CD4-positive, CD25-positive, alpha-beta regulatory T cell (primary cell): ENCODE measurements around the gene EZH1. TPM values are rescaled to one million over a fixed set of nuclear protein-coding genes. Genes with fewer than 3 reads are reported as not detected.

Experiments used
- ATAC-seq, 2 donors: fragments of 150-1000 bp; cut with Tn5 transposase; one replicate each; pipeline ENCODE4 v1.10.0; 2021; ENCODE audit warnings: low read depth in 2 of 2, moderate number of reproducible peaks in 2 of 2, moderate library complexity in 1 of 2
- DNase-seq, 3 donors: peaks; one replicate each; pipeline versions ENCODE4 v3.0.0 to v3.0.0-alpha.2; 2012 to 2022; ENCODE audit warnings: mixed read lengths in 1 of 3
- H3K27ac ChIP-seq: one replicate; pipeline ENCODE4 v1.7.0; 2013; ENCODE audit warnings: mild to moderate bottlenecking, low read length; ENCODE audit not compliant: insufficient read depth, poor library complexity, severe bottlenecking
- H3K27me3 ChIP-seq: one replicate; pipeline ENCODE4 v1.7.0; 2013; ENCODE audit warnings: low read length; ENCODE audit not compliant: control insufficient read depth, insufficient read depth
- H3K36me3 ChIP-seq: one replicate; pipeline ENCODE4 v1.7.0; 2013; ENCODE audit warnings: mild to moderate bottlenecking, low read length, moderate library complexity; ENCODE audit not compliant: control insufficient read depth, insufficient read depth
- H3K4me1 ChIP-seq: 2 replicates; pipeline ENCODE4 v1.7.0; 2013; ENCODE audit warnings: mild to moderate bottlenecking, low read length; ENCODE audit not compliant: insufficient read depth, control insufficient read depth, poor library complexity, severe bottlenecking
- H3K4me3 ChIP-seq: one replicate; pipeline ENCODE4 v1.7.0; 2013; ENCODE audit warnings: low read depth, mild to moderate bottlenecking, low read length, moderate library complexity
- H3K9me3 ChIP-seq, 2 experiments: 1 replicate in 1 of 2; 2 replicates in 1 of 2; pipeline ENCODE4 v1.7.0; 2013; ENCODE audit warnings: low read length in 2 of 2, mild to moderate bottlenecking in 1 of 2, moderate library complexity in 1 of 2; ENCODE audit not compliant: control insufficient read depth in 2 of 2
- H3K27ac Mint-ChIP-seq, 3 donors: one replicate each; pipeline ENCODE4 v1.8.0; 2020 to 2022; ENCODE audit warnings: mild to moderate bottlenecking in 3 of 3, mixed read lengths in 3 of 3, moderate library complexity in 2 of 3
- H3K27me3 Mint-ChIP-seq: one replicate; pipeline ENCODE4 v1.8.0; 2022; ENCODE audit warnings: mild to moderate bottlenecking, mixed read lengths
- H3K36me3 Mint-ChIP-seq: one replicate; pipeline ENCODE4 v1.8.0; 2020; ENCODE audit warnings: mixed read lengths
- H3K4me1 Mint-ChIP-seq, 4 donors: one replicate each; pipeline ENCODE4 v1.8.0; 2020 to 2022; ENCODE audit warnings: mixed read lengths in 4 of 4, mild to moderate bottlenecking in 1 of 4
- H3K4me3 Mint-ChIP-seq, 4 donors: one replicate each; pipeline ENCODE4 v1.8.0; 2020 to 2022; ENCODE audit warnings: mild to moderate bottlenecking in 4 of 4, mixed read lengths in 4 of 4, moderate library complexity in 3 of 4
- H3K9me3 Mint-ChIP-seq, 7 donors: one replicate each; pipeline ENCODE4 v1.8.0; 2020 to 2022; ENCODE audit warnings: mixed read lengths in 7 of 7, mild to moderate bottlenecking in 3 of 7, moderate library complexity in 2 of 7
- polyA plus RNA-seq, 4 donors: library from polyadenylated mRNA; unstranded; fragments of 300-500 nt; fragmentation: Illumina TruSeq; gene quantifications; one replicate each; pipeline ENCODE4 v1.2.3, GENCODE V29; 2021
- total RNA-seq: library from RNA; stranded (reverse); gene quantifications from one replicate; pipeline ENCODE4 v1.2.3, GENCODE V29; 2022

The EZH1 gene
- 123 TPM for total RNA-seq
- 10 to 100 TPM; 38.7 to 57.9 (median 49.5) TPM for polyA plus RNA-seq

DNA sequence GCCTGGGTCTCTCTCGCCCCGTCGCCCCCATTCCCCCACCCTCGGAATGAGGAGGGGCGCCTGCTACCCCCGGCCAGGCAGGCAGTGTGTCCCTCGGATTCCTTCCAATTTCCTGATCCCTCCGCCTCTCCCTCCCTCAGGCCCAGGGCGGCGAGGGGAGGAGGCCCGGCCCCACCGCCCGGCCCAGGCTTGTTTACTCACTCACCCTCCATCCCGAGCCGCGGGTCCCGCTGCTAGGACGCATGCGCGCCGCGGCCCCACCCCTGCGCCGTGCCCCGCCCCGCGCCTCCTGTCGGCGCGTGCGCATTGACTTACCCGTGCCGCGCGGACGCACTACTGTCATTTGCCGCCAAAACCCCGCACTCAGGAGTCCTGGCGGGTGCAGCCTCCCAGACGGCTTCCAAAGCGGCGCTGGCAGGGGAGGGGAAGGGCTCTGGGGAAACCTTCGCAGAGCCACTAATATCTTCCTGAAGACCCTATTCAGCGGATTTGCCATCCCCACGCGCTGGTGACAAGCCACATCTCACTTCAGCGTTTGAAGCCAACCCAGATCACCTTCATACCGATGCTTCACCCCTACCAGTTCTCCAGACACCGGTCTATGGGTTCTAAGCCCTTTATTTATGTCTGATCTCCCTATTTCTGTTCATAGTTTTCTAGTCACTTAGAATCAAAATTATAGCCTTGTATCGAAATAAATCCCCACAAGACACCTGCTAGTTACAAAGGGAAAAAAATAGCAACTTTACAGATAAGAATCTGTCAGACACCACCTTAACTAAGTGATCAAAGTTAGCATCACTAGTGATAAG, at the start of gene EZH1:
Gene EZH1 (minus strand): TSS at position 235 of the 812 bp plus-strand sequence. CDS start 16,099 bp downstream, outside the sequence.
- Mint-ChIP-seq H3K27ac (peak within 1 kb of the TSS; percentile 89 to 96 (median 90)), H3K9me3 (no peaks in the 10 kb centered on the region), H3K36me3 (no peaks in the 10 kb centered on the region), H3K27me3 (peaks cover 26% of the 10 kb centered on the region), H3K4me1 (peaks cover 19 to 38% (median 28%) of the 10 kb centered on the region in 4 donors), H3K4me3 (peak within 1 kb of the TSS; percentile 92 to 99 (median 96))
- Histone ChIP-seq H3K9me3 (no peaks in the 10 kb centered on the region), H3K4me3 (peak within 1 kb of the TSS; percentile 78), H3K36me3 (no peaks in the 10 kb centered on the region), H3K4me1 (peaks cover 22% of the 10 kb centered on the region), H3K27me3 (peaks cover 2% of the 10 kb centered on the region), H3K27ac (peak within 1 kb of the TSS; percentile 80)
- ATAC-seq (peak; percentile 88 to 89), DNase-seq (peak; percentile 88 to 93 (median 92))

DNA sequence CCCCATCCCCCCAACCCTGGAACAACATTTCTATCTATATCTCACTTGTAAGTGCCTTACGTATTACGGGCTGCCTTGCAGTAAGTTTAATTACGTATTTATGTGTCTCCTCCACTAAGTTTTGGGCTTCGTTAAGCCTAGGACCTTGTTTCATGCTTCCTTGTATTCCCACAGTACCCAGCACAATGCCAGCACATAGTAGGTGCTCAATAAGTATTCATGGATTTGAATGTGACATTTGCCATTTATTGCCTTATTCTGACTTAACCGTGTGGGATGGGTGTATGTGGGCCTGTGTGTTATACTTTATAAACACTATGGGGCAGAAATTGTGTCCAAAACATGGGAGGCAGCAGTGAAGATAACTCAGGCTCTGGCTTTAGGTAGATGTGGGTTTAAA, 47.7 kb upstream of the EZH1 start:
- Histone ChIP-seq H3K27ac (no peak overlapping the region), H3K4me3 (no peak overlapping the region), H3K36me3 (no peaks in the 10 kb centered on the region), H3K27me3 (no peaks in the 10 kb centered on the region), H3K4me1 (peaks cover 4% of the 10 kb centered on the region), H3K9me3 (no peaks in the 10 kb centered on the region)
- no peak for ATAC-seq
- Mint-ChIP-seq H3K4me3 (peak overlapping the region in 2 of 4 donors; percentile 39 to 56), H3K9me3 (peaks cover 0 to 1% (median 0%) of the 10 kb centered on the region in 7 donors), H3K36me3 (peaks cover 10% of the 10 kb centered on the region), H3K27me3 (peaks cover 14% of the 10 kb centered on the region), H3K4me1 (peaks cover 0 to 20% (median 7%) of the 10 kb centered on the region in 4 donors), H3K27ac (no peak overlapping the region)
- no peak for DNase-seq

DNA sequence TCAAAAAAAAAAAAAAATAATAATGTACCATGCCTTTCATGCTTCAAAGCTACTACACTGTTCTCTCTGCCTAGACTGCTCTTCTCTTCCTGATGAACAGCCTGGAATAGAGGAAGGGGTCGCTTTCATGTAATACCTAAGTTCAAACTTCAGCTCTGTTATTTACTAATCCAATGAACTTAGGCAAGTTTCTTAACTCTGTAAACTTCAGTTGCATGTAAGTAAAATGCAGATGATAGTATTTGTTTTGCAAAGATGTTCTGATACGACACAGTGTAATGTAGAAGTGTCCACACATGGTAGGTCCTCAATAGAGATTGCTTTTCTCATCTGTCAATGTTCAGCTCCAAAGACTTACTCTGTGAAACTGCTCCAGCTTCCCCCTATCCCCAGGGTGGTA, 47.1 kb upstream of the EZH1 start:
- Histone ChIP-seq H3K36me3 (no peaks in the 10 kb centered on the region), H3K9me3 (no peaks in the 10 kb centered on the region), H3K4me3 (no peak overlapping the region), H3K4me1 (peaks cover 4% of the 10 kb centered on the region), H3K27ac (no peak overlapping the region), H3K27me3 (no peaks in the 10 kb centered on the region)
- DNase-seq, result no peak
- Mint-ChIP-seq H3K4me3 (no peak overlapping the region), H3K4me1 (peaks cover 0 to 14% (median 4%) of the 10 kb centered on the region in 4 donors), H3K27ac (no peak overlapping the region), H3K36me3 (peaks cover 10% of the 10 kb centered on the region), H3K27me3 (peaks cover 18% of the 10 kb centered on the region), H3K9me3 (peaks cover 0 to 1% (median 0%) of the 10 kb centered on the region in 7 donors)
- ATAC-seq, result no peak

DNA sequence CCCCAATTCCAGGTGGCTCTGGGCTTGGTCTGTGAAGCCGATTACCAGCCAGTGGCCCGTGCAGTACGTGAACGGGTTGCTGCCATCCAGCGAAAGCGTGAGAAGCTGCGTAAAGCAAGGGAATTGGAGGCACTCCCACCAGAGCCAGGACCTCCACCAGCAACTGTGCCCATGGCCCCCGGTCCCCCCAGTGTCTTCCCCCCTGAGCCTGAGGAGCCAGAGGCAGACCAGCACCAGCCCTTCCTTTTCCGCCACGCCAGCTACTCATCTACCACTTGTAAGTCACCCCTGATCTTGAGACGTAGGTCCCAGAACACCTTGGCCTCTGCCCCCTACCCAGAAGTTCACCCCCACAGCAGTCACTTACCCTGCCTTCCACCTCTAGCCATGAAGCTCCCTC, 42.4 kb upstream of the EZH1 start:
- Mint-ChIP-seq H3K27me3 (peaks cover 62% of the 10 kb centered on the region), H3K27ac (no peak overlapping the region), H3K4me1 (peaks cover 0 to 25% (median 10%) of the 10 kb centered on the region in 4 donors), H3K4me3 (no peak overlapping the region), H3K36me3 (peaks cover 4% of the 10 kb centered on the region), H3K9me3 (peaks cover 0 to 4% (median 1%) of the 10 kb centered on the region in 7 donors)
- H3K36me3 ChIP-seq, result no peaks in the 10 kb centered on the region
- H3K27me3 ChIP-seq, result peaks cover 20% of the 10 kb centered on the region
- H3K4me1 ChIP-seq, result peaks cover 4% of the 10 kb centered on the region
- no peaks in the 10 kb centered on the region for H3K9me3 ChIP-seq
- DNase-seq, result no peak
- no peak overlapping the region for H3K27ac ChIP-seq
- H3K4me3 ChIP-seq, result no peak overlapping the region
- ATAC-seq, result no peak

DNA sequence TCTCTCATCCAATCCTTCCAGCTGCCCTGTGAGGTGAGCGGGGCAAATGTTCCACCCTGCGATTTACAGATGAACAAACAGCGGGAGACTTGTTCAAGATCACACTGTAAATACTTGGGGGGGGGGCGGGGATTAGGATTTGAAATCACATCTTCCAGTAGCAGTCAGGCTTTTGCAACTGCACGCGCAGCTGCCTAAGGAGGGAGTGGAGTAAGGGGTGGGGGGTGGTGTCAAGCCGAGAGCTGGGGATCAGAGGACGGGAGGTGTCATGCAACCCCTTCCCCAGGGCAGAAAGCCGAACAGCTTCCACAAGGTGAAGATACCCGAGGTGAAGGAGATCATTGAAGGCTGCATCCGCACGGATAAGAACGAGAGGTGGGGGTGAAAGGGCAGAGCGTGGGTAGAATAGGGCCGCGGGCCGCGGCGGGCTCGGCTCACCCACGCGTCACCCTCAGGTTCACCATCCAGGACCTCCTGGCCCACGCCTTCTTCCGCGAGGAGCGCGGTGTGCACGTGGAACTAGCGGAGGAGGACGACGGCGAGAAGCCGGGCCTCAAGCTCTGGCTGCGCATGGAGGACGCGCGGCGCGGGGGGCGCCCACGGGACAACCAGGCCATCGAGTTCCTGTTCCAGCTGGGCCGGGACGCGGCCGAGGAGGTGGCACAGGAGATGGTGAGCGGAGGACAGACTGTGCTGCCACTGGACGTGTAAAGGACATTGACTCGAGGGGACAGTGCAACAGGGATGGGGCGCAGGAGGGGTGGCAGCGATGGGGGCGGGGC, 40.2 kb upstream of the EZH1 start:
- peaks cover under 1% of the 10 kb centered on the region for H3K36me3 ChIP-seq
- H3K27ac ChIP-seq, result no peak overlapping the region
- H3K27me3 ChIP-seq, result peaks cover 26% of the 10 kb centered on the region
- no peak overlapping the region for H3K27ac Mint-ChIP-seq
- H3K4me3 ChIP-seq, result no peak overlapping the region
- peak overlapping the region in 3 of 4 donors; percentile 11 to 72 (median 44) for H3K4me3 Mint-ChIP-seq
- H3K4me1 ChIP-seq, result peaks cover 13% of the 10 kb centered on the region
- H3K36me3 Mint-ChIP-seq, result peaks cover 9% of the 10 kb centered on the region
- peaks cover 0 to 31% (median 11%) of the 10 kb centered on the region in 4 donors for H3K4me1 Mint-ChIP-seq
- H3K9me3 Mint-ChIP-seq, result peaks cover 0 to 4% (median 1%) of the 10 kb centered on the region in 7 donors
- ATAC-seq (peak in 1 of 2 donors; percentile 12), DNase-seq (no peak)
- peaks cover 74% of the 10 kb centered on the region for H3K27me3 Mint-ChIP-seq
- no peaks in the 10 kb centered on the region for H3K9me3 ChIP-seq

DNA sequence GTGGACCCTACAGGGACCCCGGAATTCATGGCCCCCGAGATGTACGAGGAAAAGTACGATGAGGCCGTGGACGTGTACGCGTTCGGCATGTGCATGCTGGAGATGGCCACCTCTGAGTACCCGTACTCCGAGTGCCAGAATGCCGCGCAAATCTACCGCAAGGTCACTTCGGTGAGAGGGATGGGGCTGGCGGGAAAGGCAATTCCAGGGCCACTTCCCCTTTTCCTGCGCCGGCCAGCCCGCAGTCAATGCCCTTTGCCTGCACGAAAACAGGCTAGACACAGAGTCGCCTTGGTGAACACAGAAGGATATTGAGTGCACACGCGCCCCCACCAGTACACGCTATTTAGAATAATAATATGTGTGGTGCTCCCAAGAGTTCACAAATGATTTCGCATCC, 39.6 kb upstream of the EZH1 start:
- H3K9me3 ChIP-seq, result no peaks in the 10 kb centered on the region
- DNase-seq (no peak), ATAC-seq (no peak)
- no peak overlapping the region for H3K27ac Mint-ChIP-seq
- peaks cover 0 to 36% (median 14%) of the 10 kb centered on the region in 4 donors for H3K4me1 Mint-ChIP-seq
- peaks cover 12% of the 10 kb centered on the region for H3K36me3 Mint-ChIP-seq
- peaks cover 13% of the 10 kb centered on the region for H3K4me1 ChIP-seq
- peaks cover 80% of the 10 kb centered on the region for H3K27me3 Mint-ChIP-seq
- peaks cover 26% of the 10 kb centered on the region for H3K27me3 ChIP-seq
- peaks cover 0 to 4% (median 1%) of the 10 kb centered on the region in 7 donors for H3K9me3 Mint-ChIP-seq
- no peak overlapping the region for H3K4me3 ChIP-seq
- H3K4me3 Mint-ChIP-seq, result peak overlapping the region in 3 of 4 donors; percentile 11 to 72 (median 44)
- peaks cover 5% of the 10 kb centered on the region for H3K36me3 ChIP-seq
- H3K27ac ChIP-seq, result no peak overlapping the region

DNA sequence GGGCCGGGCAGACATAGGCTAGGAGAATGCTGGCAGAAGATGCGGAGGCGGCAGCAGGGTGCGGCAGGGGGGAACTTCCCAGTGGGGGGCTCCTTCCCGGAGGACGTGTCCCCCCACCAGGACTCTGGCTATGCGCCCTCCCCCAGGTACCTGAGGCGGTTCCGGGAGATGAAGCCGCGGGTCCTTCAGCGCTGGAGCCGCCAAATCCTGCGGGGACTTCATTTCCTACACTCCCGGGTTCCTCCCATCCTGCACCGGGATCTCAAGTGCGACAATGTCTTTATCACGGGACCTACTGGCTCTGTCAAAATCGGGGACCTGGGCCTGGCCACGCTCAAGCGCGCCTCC, 38.9 kb upstream of the EZH1 start:
- peaks cover 13% of the 10 kb centered on the region for H3K4me1 ChIP-seq
- no peak overlapping the region for H3K27ac Mint-ChIP-seq
- peaks cover 26% of the 10 kb centered on the region for H3K27me3 ChIP-seq
- no peak overlapping the region for H3K4me3 Mint-ChIP-seq
- ATAC-seq (no peak), DNase-seq (no peak)
- peaks cover 0 to 4% (median 1%) of the 10 kb centered on the region in 7 donors for H3K9me3 Mint-ChIP-seq
- H3K36me3 ChIP-seq, result peaks cover 11% of the 10 kb centered on the region
- peaks cover 15% of the 10 kb centered on the region for H3K36me3 Mint-ChIP-seq
- H3K4me1 Mint-ChIP-seq, result peaks cover 0 to 39% (median 15%) of the 10 kb centered on the region in 4 donors
- H3K4me3 ChIP-seq, result no peak overlapping the region
- H3K27me3 Mint-ChIP-seq, result peaks cover 80% of the 10 kb centered on the region
- no peaks in the 10 kb centered on the region for H3K9me3 ChIP-seq
- no peak overlapping the region for H3K27ac ChIP-seq
